Hypothalamus (tissue), 51 donors: Measurements from ENCODE around the gene CLTC.
A peak's percentile ranks its signal among the peaks of the same experiment; 100 is the strongest.

Experiments used
- DNase-seq, 51 donors: peaks; one replicate each; lab custom pipeline; 2025; lab: John Stamatoyannopoulos, UW

Gene CLTC

GRCh38 chr17:59678918-59679317, 59.2 kb downstream of the CLTC start:
- no peak for DNase-seq

GRCh38 chr17:59680314-59680713, 60.6 kb downstream of the CLTC start:
- no peak for DNase-seq

GRCh38 chr17:59683283-59683682, 63.6 kb downstream of the CLTC start:
- DNase-seq = peak in 1 of 51 donors; percentile 17

GRCh38 chr17:59684967-59685366, 65.3 kb downstream of the CLTC start:
- DNase-seq = no peak

GRCh38 chr17:59688008-59688407, 68.3 kb downstream of the CLTC start:
- DNase-seq = no peak

- no peak for DNase-seq
Measured at GRCh38 chr17:59688496-59688895, 68.8 kb downstream of the CLTC start.

- no peak for DNase-seq
Measured at GRCh38 chr17:59693582-59693981, 73.9 kb downstream of the CLTC start.

GRCh38 chr17:59694344-59694743, 74.6 kb downstream of the CLTC start:
- no peak for DNase-seq

GRCh38 chr17:59695945-59696681, 76.4 kb downstream of the CLTC start:
- no peak for DNase-seq

GRCh38 chr17:59696682-59697277, 77.1 kb downstream of the CLTC start:
- no peak for DNase-seq

- no peak for DNase-seq
Measured at GRCh38 chr17:59698143-59698542, 78.4 kb downstream of the CLTC start.

GRCh38 chr17:59699218-59699617, 79.5 kb downstream of the CLTC start:
- DNase-seq = no peak

- DNase-seq = no peak
Measured at GRCh38 chr17:59699786-59700185, 80.1 kb downstream of the CLTC start.

GRCh38 chr17:59702304-59702703, 82.6 kb downstream of the CLTC start:
- no peak for DNase-seq

GRCh38 chr17:59707149-59707970, 87.7 kb downstream of the CLTC start, which contains the start of the genes PTRH2 and VMP1:
PTRH2 (minus strand) TSS chr17:59707430; CDS start chr17:59697978, 9,452 bp downstream.
VMP1 (plus strand) TSS chr17:59707654; CDS start chr17:59731447, 23,793 bp downstream.
- peak; percentile 62 to 99 (median 97) for DNase-seq

GRCh38 chr17:59707971-59708430, 88.3 kb downstream of the CLTC start:
- DNase-seq = peak in 1 of 51 donors; percentile 40

- no peak for DNase-seq
Measured at GRCh38 chr17:59711936-59712335, 92.2 kb downstream of the CLTC start.

- no peak for DNase-seq
Measured at GRCh38 chr17:59712862-59713261, 93.2 kb downstream of the CLTC start.

- no peak for DNase-seq
Measured at GRCh38 chr17:59714255-59714654, 94.6 kb downstream of the CLTC start.

GRCh38 chr17:59716427-59716826, 96.7 kb downstream of the CLTC start:
- DNase-seq = no peak

- peak in 1 of 51 donors; percentile 55 for DNase-seq
Measured at GRCh38 chr17:59719526-59719925, 99.8 kb downstream of the CLTC start.
